ENCODE results near the gene PABPN1. TPM values are rescaled to one million over a fixed set of nuclear protein-coding genes. Genes with fewer than 3 reads are reported as not detected.

Gene PABPN1
- polyA plus RNA-seq, 2 of the 4 experiments (the other 2 are of a cell fraction): 157 to 197 TPM

- Histone ChIP-seq H3K4me3 (no peak overlapping the region), H3K9me3 (no peaks in the 10 kb centered on the region), H3K4me1 (no peaks in the 10 kb centered on the region), H3K4me2 (no peak overlapping the region), H3K27ac (no peak overlapping the region)
- DNase-seq (ENCODE audit: low read depth in 1 of 2, low spot score in 1 of 2) (no peak), ATAC-seq (no peak), FAIRE-seq (no peak)
- WGBS (ENCODE audit: missing lambda C conversion rate): 70% methylated on average over 4 of the region's 11 CpGs
- TF ChIP-seq MAZ (IDR thresholded peaks at IDR 0.05; ENCODE audit: borderline replicate concordance, low read depth, low read length) (no peak), FOSB (CRISPR knock-in tag; IDR thresholded peaks at IDR 0.05) (no peak), NR3C1 (IDR thresholded peaks at IDR 0.05) (no peak), RAD21 (conservative IDR thresholded peaks at IDR 0.05 in 1 of 2, IDR thresholded peaks at IDR 0.05 in 1 of 2) (no peak)
- CTCF ChIA-PET: interaction anchor here (1.2 to 9.6 kb wide), 3 partner anchors 12 to 32 kb away, joined by 6 to 80 read pairs (median 28); partner anchors contain the start of gene CMTM5
- POLR2A ChIA-PET: no interaction called here
Measured at GRCh38 chr14:23359167-23359626, 37.9 kb downstream of the PABPN1 start.

- ChIA-PET POLR2A (no interaction called here), CTCF (interaction anchor here (0.6 to 9.6 kb wide), 10 partner anchors 10 to 127 kb away, joined by 3 to 80 read pairs (median 4); partner anchors contain the start of gene CMTM5)
- no peaks in the 10 kb centered on the region for H3K4me1 ChIP-seq
- no peak overlapping the region for H3K4me3 ChIP-seq
- no peak for TF ChIP-seq SMC3 (IDR thresholded peaks at IDR 0.05)
- TF ChIP-seq FOSB (CRISPR knock-in tag; IDR thresholded peaks at IDR 0.05): no peak
- TF ChIP-seq BHLHE40 (IDR thresholded peaks at IDR 0.05; ENCODE audit: low read depth, low read length): no peak
- no peak for TF ChIP-seq ESRRA (IDR thresholded peaks at IDR 0.05; ENCODE audit: borderline replicate concordance, low read length)
- TF ChIP-seq EHF (CRISPR knock-in tag; IDR thresholded peaks at IDR 0.05): no peak
- no peak for TF ChIP-seq POLR2A (IDR thresholded peaks at IDR 0.05; ENCODE audit: low read length)
- TF ChIP-seq JUNB (IDR thresholded peaks at IDR 0.05): no peak
- TF ChIP-seq E2F6 (IDR thresholded peaks at IDR 0.05; ENCODE audit: borderline replicate concordance, low read depth): no peak
- TF ChIP-seq TP53 (CRISPR knock-in tag; IDR thresholded peaks at IDR 0.05): no peak
- no peak for TF ChIP-seq RCOR1 (IDR thresholded peaks at IDR 0.05; ENCODE audit: low read depth, low read length)
- no peak for TF ChIP-seq REST (IDR thresholded peaks at IDR 0.05)
- TF ChIP-seq BCL3 (IDR thresholded peaks at IDR 0.05): no peak
- H3K27ac ChIP-seq: no peak overlapping the region
- FAIRE-seq (no peak), DNase-seq (ENCODE audit: low read depth in 1 of 2, low spot score in 1 of 2) (no peak), ATAC-seq (no peak; a peak in 1 of 6 replicates)
- WGBS (ENCODE audit: missing lambda C conversion rate): 48% methylated on average over 20 of the region's 22 CpGs
- no peak overlapping the region for H3K4me2 ChIP-seq
- H3K9me3 ChIP-seq: no peaks in the 10 kb centered on the region
Measured at GRCh38 chr14:23359722-23360447, 38.6 kb downstream of the PABPN1 start.

- POLR2A ChIA-PET: no interaction called here
- FAIRE-seq (no peak), DNase-seq (ENCODE audit: low read depth in 1 of 2, low spot score in 1 of 2) (peak; percentile 35 to 57), ATAC-seq (peak; percentile 39 to 82; a peak in 4 of 6 replicates)
- TF ChIP-seq RAD21 (conservative IDR thresholded peaks at IDR 0.05 in 1 of 2, IDR thresholded peaks at IDR 0.05 in 1 of 2): peak in 1 of 2 experiments; percentile 27; a peak in 1 of 5 replicates
- TF ChIP-seq CTCF (IDR thresholded peaks at IDR 0.05): peak; percentile 11; the same call in 1 of the 3 replicates
- TF ChIP-seq TP53 (CRISPR knock-in tag; IDR thresholded peaks at IDR 0.05): no peak
- no peak for TF ChIP-seq HOXB5 (CRISPR knock-in tag; IDR thresholded peaks at IDR 0.05)
- no peak for TF ChIP-seq HOXB13 (CRISPR knock-in tag; IDR thresholded peaks at IDR 0.05; ENCODE audit: low read depth)
- TF ChIP-seq ATOH8 (CRISPR knock-in tag; IDR thresholded peaks at IDR 0.05; ENCODE audit: low read depth): no peak
- no peak for TF ChIP-seq JUNB (IDR thresholded peaks at IDR 0.05)
- TF ChIP-seq BCL3 (IDR thresholded peaks at IDR 0.05): no peak
- no peak overlapping the region for H3K4me3 ChIP-seq
- CTCF ChIA-PET: interaction anchor here (0.6 to 9.6 kb wide), 10 partner anchors 10 to 126 kb away, joined by 3 to 80 read pairs (median 4); partner anchors contain the start of gene CMTM5
- no peaks in the 10 kb centered on the region for H3K4me1 ChIP-seq
- 63% methylated on average over 1 of the region's 11 CpGs for WGBS (ENCODE audit: missing lambda C conversion rate)
- no peak overlapping the region for H3K4me2 ChIP-seq
- no peak overlapping the region for H3K27ac ChIP-seq
- no peaks in the 10 kb centered on the region for H3K9me3 ChIP-seq
Measured at GRCh38 chr14:23360496-23360895, 39.2 kb downstream of the PABPN1 start.
